NCI-H2081 (cell line): ENCODE measurements around the gene PREX1.

Experiments used
- DNase-seq, 2 experiments: peaks; one replicate each; lab custom pipeline; 2025; lab: John Stamatoyannopoulos, UW

Gene PREX1

GRCh38 chr20:48735112-48735511 is 92.7 kb downstream of the PREX1 start:
- no peak for DNase-seq

GRCh38 chr20:48734104-48734749 is 93.6 kb downstream of the PREX1 start:
- DNase-seq: no peak

GRCh38 chr20:48733296-48733790 is 94.5 kb downstream of the PREX1 start:
- no peak for DNase-seq

GRCh38 chr20:48732081-48732829 is 95.5 kb downstream of the PREX1 start:
- no peak for DNase-seq

- DNase-seq: no peak
These were observed 96.3 kb downstream of the PREX1 start for GRCh38 chr20:48731536-48731935.

- DNase-seq: no peak
These were observed 96.8 kb downstream of the PREX1 start for GRCh38 chr20:48730977-48731376.

GRCh38 chr20:48729538-48729937 is 98.3 kb downstream of the PREX1 start:
- DNase-seq: no peak

- DNase-seq: no peak
These were observed 99.6 kb downstream of the PREX1 start for GRCh38 chr20:48728042-48728825.

- DNase-seq: no peak
These were observed 100.6 kb downstream of the PREX1 start for GRCh38 chr20:48727226-48727625.

GRCh38 chr20:48725555-48725991 is 102.2 kb downstream of the PREX1 start:
- no peak for DNase-seq

GRCh38 chr20:48724891-48725554 is 102.8 kb downstream of the PREX1 start:
- DNase-seq: peak in 1 of 2 experiments; percentile 9

- DNase-seq: no peak
These were observed 103.4 kb downstream of the PREX1 start for GRCh38 chr20:48724382-48724781.

GRCh38 chr20:48723308-48724264 is 104.2 kb downstream of the PREX1 start:
- no peak for DNase-seq

GRCh38 chr20:48722737-48723191 is 105.0 kb downstream of the PREX1 start:
- DNase-seq: peak in 1 of 2 experiments; percentile 50

- no peak for DNase-seq
These were observed 105.6 kb downstream of the PREX1 start for GRCh38 chr20:48722002-48722731.

- no peak for DNase-seq
These were observed 106.3 kb downstream of the PREX1 start for GRCh38 chr20:48721324-48722001.

- no peak for DNase-seq
These were observed 107.4 kb downstream of the PREX1 start for GRCh38 chr20:48720256-48720985.

GRCh38 chr20:48719598-48720255 is 108.1 kb downstream of the PREX1 start:
- DNase-seq: no peak
